HG02759 (cell line): ENCODE data around the gene BHLHA9.

Experiments used
- ATAC-seq: cut with Tn5 transposase; IDR thresholded peaks from one replicate; pipeline ENCODE4 v1.9.1; 2021; ENCODE audit warnings: mild to moderate bottlenecking, moderate library complexity; ENCODE audit not compliant: unreplicated experiment

The BHLHA9 gene

DNA sequence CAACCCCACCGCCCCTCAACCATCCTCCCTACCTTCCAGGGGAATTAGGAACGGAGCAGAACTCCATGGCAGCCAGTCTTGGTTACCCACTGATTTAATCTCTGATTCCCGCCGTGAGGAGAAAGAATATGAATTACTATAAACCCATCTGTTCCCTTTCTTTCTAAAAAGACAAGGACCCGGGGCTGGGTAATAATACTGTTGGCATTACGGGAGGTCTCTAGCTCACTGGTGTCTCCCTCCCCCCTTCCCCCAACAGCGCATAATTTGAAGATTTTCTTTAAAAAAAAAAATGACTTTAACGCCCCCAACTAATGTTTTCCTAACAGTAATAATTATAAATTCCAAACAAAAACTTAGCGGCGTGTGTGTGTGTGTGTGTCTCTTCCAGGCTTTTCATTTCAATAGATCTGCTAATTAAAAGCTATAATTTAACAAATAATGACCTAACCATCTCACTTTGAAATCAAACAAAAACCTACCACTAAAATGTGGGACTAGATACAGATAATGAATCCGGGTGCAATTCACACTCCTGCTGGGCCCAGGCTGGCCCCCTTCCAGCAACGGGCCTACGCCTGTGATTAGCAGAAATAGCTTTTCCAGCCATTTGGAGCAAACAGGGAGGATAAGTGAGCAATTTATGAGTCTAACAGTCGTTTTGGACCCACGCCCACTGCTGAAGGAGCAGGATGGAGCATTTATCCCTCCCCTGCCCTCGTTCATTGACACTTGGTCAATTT lies 18.2 kb upstream of the BHLHA9 start:
- no peak for ATAC-seq

DNA sequence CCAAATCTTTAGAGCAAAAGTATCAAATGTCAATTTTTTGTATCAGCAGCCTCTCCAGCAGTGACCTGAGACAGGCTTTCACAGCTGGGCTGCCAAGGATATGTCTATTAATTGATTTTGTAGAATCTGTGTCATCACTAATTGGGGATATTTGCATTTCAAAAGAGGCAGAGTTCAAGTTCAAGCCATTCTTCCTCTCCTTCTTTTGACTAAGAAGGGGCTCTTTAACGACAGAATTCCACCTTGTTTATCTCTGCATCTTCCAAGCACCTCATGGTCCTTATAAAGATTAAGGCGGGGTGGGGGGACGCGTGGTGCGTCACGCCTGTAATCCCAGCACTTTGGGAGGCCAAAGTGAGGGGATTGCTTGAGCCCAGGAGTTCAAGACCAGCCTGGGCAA lies 15.2 kb upstream of the BHLHA9 start:
- no peak for ATAC-seq

DNA sequence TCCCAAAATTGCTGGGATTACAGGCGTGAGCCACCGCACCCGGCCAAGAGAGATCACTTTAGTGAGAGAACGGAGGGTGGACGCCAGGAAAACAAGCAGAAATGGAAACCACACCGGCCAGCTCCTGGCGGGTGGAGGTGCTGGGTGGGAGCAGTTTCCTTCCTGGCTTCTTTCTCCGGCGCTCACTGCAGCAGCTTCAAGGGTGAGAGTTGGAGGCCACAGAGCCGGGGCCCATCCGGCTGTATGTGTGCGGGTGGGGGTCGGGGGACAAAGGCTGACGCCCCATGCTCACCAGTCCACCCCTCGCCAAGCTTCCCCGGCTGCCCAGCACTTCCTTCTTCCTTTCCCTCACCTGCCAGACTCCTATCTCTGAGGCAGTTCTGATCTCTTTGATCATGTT lies 13.5 kb upstream of the BHLHA9 start:
- no peak for ATAC-seq

DNA sequence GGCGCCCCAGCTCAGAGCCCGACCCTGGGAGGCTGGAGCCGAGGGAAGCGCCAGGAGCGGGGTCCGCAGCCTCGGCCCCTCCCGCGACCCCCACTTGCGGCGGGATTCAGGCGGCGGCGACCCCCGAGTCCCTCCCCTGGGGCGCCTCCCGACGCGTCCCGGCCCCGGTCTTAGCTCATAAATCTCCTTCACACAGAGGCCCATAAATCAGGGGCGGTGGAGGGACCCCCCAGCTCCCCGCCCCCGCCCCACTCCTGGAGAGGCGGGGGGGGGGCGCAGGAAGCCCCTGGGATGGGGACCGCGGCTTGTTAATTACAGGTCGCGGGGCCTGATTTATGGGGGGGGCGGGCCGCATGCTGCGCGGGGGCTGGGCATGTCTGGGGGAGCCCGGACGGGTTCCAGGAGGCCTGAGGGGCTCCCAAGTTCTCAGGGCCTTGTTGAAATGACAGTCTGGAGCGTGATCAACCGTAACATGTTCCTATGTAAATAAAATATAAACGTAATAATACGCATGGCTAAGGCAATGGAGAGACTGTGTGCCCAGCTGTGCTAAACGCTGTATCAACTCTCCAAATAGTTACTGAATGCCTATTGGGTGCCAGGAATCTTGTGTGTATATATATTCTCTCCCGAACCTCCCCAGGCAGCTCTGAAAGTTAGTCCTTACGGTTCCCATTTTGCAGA lies 10.0 kb upstream of the BHLHA9 start:
- ATAC-seq = no peak

DNA sequence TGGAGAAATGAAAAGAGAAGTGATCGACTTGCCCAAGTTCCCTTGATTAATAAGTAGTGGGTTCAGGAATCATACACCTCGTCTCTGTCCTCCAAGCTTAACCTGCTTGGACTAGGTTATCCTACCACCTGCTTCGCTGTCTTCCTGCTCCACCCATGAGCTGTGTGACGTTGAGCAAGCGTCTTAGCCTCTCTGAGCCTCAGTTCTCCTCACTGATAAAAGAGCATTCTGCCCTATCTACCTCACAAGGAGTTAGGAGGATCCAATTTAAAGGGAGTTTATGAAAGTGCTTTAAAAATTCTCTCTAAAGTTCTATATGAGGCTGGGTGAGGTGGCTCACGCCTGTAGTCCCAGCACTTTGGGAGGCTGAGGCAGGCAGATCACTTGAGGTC lies 9.5 kb upstream of the BHLHA9 start:
- ATAC-seq = no peak

DNA sequence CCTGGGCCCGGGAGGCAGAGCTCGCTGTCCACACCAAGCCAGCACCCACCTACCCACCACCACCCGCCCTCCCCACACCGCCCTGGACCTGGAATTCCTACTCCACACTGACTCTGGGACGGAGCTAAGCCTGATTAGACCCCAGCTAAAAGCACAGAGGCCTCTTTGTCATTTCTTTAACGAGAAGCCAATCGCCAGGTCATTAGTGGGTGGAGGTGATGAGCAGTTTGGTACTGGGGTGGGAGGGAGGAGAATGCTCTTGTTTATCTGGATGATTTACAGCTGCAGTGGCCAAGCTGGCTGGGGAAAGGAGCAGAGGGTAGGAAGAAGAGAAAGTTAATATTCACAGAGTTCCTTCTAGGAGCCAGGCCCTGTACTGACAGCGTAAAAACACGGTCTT lies 6.0 kb upstream of the BHLHA9 start:
- no peak for ATAC-seq

DNA sequence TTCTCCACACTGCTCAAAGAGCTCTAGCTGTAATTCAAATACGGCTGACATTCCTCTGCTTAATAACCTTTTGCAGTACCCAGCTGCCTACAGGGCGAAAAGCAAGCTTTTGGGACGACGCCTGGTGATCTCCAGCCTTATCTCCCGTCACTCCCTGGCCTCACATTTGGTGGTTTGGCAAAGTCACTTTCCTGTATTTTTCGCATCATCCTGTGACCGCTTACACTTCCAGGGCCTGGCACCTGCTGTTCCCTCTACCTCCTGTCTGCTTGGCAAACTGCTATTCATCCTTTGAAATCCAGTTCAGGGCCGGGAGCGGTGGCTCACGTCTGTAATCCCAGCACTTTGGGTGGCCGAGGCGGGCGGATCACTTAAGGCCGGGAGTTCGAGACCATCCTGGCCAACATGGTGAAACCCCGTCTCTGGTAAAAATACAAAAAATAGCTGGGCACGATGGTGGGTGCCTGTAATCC lies 2.7 kb upstream of the BHLHA9 start:
- ATAC-seq = no peak

DNA sequence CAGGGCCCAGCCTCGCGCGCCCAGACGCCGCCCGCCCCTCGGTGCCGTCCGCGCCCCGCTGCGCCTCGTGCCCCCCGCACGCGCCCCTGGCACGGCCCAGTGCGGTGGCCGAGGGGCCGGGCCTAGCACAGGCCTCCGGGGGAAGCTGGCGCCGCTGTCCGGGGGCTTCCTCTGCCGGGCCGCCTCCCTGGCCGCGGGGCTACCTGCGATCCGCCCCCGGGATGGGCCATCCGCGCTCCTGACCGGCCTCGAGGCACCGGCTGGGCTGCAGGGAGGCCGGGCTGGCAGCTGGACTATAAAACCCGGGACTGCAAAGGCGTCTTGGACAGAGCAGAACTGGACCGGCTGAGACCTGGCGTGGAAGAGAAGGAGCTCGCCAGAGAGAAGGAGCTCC lies 783 bp downstream of the BHLHA9 start:
- no peak for ATAC-seq

DNA sequence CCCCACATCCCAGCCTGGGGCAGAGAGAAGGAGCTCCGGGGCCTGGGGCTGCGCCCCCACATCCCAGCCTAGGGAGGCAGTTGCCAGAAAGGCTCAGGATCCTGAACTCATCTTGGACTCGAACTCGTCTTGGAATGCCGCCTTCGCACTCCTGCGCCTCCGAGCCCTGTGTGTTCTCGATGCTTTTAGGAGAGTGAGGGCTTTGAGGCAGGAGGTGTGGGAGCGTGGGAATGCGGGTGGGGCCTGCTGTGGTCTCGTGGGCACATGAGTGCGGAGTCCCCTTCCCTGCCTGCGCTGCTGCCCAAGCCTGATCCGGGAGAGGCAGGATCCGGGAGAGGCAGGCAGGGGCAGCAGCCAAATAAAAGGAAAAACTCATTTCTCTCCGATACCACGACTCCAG lies 1.2 kb downstream of the BHLHA9 start:
- no peak for ATAC-seq

DNA sequence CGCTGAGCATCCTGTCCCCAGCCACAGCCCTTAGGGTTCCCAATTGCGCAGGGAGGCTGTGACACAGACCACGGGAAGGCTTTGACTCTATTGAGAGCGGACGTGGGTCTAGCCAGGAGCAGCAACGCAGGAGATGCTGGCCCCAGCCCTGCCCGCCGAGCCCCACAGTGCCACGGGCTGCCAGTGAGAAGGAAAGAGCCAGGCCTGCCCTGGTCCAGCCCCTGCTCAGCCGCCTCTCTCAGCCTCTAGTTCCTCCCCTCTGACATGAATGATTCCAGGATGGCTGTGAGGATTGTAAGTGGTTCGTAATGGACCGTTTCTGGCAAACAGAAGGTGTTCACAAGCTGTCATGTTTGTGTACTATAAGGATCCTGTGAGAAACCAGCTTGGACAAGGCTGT lies 2.5 kb downstream of the BHLHA9 start:
- no peak for ATAC-seq

DNA sequence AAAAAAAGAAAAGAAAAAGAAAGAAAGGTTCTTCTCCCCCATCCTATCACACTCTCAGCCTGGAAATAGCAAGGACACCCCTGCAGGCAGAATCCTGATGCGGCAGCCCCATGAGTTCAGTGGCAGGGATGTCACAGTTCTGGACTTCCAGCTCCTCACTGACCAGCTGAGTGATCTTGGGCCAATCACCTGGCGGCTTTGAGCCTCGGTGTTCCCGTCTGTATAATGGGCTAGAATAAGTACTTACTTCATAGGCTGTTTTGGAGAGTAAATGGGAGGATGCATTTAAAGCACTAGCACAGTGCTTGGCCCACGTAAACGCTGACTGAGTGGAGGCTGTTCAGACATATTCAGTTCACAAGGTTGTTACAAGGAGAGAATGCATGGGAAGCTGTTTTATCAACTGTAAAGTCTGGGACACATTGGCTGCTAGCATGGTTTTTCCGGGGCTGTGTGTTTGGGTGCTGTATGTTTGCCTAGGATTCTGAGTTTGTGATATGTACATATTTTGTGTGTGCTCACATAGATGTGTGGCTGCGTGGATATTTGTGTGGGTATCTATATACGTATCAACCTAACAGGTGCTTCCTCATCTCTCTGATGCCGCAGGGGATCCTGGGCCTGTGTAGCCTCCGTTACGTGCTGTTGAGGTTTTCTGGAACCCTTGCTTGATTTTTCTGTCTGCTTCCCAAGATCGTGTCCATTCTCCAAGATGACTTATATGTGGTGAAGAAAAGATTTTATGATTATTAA lies 3.4 kb downstream of the BHLHA9 start:
- no peak for ATAC-seq

DNA sequence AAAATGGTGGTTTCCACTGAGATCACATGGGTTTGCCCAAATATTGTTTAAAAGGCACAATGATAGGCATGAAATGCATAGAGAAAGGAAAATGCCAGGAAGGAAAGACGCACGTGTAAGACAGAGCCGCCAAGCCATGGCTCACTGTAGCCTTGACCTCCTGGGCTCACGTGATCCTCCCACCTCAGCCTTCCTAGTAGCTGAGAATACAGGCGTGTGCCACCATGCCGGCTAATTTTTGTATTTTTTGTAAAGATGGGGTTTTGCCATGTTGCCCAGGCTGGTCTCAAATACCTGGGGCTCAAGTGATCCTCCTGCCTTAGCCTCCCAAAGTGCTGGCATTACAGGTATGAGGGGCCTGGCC lies 4.0 kb downstream of the BHLHA9 start:
- no peak for ATAC-seq

DNA sequence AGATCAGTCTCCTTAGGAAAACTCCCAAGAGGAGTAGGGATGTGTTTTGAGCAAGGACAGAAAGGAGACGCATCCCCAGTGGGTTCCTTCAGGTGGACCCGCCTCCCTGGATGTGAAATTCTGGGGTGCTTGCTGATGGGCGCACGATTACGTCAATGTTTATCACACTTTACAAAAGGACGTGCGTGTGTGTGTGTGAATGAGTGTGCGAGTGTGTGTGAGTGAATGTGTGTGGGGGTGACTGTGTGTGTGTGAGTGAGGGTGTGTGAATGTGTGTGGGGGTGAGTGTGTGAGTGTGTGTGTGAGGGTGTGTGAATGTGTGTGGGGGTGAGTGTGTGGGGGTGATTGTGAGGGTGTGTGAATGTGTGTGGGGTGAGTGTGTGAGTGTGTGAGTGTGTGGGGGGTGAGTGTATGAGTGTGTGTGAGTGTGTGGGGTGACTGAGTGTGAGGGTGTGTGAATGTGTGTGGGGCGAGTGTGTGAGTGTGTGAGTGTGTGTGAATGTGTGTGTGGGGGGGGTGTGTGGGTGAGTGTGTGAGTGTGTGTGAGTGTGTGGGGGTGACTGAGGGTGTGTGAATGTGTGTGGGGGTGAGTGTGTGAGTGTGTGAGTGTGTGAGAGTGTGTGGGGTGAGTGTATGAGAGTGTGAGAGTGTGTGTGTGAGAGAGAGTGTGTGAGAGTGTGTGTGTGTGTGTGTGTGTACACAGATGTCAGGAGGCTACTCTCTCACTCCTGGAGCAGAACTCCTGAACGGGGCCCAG lies 5.1 kb downstream of the BHLHA9 start:
- ATAC-seq = no peak

DNA sequence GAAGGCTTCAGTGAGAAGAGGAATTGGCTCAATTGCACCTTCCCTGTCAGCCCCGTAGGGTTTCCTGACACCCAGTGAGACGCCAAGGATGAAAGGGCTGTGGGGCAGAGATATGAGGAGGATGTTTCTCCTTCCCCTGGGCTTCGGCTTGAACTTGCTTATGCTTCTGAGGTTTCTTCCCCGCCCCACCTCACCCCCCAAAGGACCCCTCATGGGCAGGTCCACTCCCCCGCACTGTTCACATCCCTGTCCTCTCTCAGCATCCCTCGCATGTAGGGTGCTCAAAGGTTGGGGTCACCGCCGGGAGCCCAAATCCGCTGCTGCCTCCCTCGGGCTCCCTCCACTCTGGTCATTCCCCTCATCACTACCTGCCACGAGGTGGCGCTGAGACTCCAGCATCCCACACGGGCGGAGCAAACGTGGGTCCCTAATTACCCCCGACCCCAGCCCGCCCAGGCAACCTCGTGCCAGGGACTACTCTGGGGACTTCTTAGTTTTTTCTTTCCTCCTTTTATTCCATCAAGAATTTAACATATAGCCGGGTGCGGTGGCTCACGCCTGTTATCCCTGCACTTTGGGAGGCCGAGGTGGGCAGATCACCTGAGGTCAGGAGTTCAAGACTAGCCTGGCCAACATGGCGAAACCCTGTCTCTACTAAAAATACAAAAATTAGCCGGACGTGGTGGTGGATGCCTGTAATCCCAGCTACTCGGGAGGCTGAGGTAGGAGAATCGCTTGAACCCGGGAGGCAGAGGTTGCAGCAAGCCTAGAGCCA lies 5.9 kb downstream of the BHLHA9 start:
- no peak for ATAC-seq

DNA sequence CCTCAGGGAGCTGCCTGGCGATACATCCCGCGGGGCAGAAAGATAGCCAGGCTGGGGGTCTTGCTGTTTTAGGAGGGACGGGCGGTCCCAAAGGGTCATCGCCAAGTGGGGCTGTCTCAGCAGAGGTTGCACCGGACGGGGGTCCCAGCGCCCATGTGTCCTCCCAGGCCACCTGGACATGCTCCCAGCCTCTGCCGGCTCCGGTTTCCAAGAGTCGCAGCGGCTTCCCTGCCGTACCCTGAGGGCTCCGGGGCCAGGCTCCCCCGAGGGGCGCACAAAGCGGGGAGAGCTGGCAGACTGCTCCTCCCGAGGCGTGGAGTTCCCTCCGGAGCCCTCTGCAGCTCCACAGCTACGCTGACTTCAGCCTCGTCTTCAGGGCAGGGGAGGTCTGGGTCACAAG lies 10.4 kb downstream of the BHLHA9 start:
- ATAC-seq = no peak

DNA sequence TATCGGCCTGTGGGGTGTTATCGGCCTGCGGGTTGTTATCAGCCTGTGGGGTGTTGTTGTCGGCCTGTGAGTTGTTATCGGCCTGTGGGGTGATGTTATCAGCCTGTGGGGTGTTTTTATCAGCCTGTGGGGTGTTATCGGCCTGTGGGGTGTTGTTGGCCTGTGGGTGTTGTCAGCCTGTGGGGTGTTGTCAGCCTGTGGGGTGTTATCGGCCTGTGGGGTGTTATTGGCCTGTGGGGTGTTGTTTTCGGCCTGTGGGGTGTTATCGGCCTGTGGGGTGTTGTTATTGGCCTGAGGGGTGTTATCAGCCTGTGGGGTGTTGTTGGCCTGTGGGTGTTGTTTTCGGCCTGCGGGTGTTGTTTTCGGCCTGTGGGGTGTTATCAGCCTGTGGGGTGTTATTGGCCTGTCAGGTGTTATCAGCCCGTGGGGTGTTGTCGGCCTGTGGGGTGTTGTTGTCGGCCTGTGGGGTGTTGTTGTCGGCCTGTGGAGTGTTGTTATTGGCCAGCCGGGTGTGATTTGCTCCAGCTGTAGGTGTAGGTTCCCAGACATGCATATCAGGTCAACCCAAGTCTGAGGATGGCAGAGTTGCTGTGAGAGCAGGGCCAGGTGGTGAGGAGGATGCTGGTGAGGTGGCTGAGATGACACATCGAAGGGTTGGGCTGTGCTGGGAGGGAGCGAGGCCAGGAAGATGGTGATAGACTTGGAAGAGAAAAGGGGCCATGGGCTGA lies 16.3 kb downstream of the BHLHA9 start:
- ATAC-seq = no peak

DNA sequence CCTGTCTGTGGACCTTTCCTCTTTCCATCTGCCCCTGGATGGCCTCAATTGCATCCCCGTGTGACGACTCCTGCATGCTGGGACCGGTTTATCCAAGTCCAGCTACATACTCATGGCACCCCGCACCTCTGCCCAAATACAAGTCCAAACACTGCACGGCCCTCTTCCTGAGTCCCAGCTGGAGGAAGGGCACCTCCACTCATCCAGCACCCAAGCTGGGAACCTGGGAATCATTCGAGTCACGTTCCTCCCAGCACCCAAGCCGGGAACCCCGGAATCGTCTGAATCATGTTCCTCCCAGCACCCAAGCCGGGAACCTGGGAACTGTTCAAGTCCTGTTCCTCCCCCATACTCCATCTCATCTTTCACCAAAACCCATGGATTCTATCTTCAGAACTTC lies 19.5 kb downstream of the BHLHA9 start:
- ATAC-seq = no peak

DNA sequence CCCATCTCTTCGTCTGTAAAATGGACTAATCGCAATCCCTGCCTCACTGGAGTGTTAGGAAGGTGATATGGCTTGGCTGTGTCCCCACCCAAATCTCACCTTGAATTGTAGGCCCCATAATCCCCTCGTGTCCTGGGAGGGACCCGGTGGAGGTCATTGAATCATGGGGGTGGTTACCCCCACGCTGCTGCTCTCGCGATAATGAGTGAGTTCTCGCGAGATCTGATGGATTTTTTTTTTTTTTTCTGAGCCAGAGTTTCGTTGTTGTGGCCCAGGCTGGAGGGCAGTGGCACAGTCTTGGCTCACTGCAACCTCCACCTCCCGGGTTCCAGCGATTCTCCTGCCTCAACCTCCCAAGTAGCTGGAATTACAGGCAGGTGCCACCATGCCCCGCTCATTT lies 20.4 kb downstream of the BHLHA9 start:
- ATAC-seq = no peak

DNA sequence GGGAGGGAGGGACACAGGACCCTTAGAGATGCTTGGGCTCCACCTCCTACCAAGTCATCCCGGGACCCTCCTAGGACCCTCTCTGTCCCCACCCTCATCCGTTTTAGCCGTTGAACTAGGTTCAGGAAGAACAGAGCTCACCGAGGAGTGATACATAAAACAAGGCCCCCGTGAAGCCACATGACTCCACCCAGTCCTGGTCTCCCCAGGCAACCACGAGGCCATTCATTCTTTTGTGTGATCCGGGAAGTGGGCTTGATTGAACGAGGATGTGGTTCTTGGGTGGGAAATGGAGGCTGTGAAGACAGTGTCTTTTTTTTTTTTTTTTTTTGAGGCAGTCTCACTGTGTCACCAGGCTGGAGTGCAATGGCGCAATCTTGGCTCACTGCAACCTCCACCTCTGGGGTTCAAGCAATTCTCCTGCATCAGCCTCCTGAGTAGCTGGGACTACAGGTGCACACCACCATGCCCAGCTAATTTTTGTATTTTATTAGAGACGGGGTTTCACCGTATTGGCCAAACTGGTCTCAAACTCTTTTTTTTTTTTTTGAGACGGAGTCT lies 24.0 kb downstream of the BHLHA9 start:
- ATAC-seq = no peak

DNA sequence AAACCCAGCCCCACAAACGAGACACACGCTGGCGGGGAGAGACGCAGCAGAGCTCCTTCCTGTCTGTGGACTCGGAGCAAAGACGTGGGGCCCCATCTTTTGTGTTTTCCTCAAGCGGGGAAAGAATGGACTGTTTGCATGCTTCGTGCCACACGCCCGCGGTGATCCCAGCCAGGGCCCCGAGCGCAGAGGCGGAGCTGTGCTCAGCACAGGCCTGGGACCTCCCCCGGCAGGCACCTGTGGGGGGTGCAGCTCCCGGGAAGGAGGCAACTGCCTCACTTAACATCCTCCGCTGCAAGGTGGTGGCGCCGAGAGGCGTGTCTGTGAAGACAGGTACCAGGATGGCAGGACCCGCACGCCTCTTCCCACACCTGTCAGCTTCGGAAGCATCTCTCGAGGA lies 28.4 kb downstream of the BHLHA9 start:
- no peak for ATAC-seq
